AG08395 (cell line): ENCODE results near the gene NOS1AP.
"Not testable (repeated sequence)": the region's sequence is repeated elsewhere in the genome, so short reads cannot be mapped to it uniquely, and the experiment has no call there.

Source experiments
- DNase-seq: peaks from one replicate; pipeline ENCODE4 v3.0.0; 2012; ENCODE audit warnings: mixed read lengths, low spot score

NOS1AP gene

GRCh38 chr1:162059721-162060120, 9.8 kb upstream of the NOS1AP start:
- no peak for DNase-seq

GRCh38 chr1:162060314-162060713, 9.2 kb upstream of the NOS1AP start:
- no peak for DNase-seq

DNA sequence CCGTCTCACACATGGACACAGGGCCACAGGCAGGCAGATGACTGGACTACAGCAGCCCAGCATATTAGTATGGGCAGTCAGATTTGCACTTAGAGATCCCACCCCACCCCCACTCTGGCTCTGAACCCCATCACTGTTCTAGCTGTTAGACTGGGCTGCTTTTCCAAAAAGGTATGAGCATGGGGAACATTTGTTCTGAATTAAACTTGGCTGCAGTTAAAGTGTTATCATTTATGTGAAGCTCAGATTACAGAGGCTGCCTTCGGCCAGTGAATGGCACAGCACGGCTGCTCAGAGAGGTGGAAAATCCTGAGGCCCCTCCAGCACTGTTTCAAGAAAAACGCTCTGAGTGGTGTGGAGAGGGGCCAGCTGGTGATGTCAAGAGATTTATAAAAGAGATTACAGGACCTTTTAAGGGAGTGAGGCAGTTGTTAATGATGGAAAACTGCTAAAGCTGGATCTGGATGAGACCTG, 6.9 kb upstream of the NOS1AP start:
- no peak for DNase-seq

GRCh38 chr1:162065016-162065415, 4.5 kb upstream of the NOS1AP start:
- no peak for DNase-seq

- DNase-seq, result not testable (repeated sequence)
Observed at GRCh38 chr1:162066836-162067235, 2.7 kb upstream of the NOS1AP start.

GRCh38 chr1:162067466-162067865, 2.0 kb upstream of the NOS1AP start:
- no peak for DNase-seq

- DNase-seq, result no peak
Observed at GRCh38 chr1:162068301-162068700, 1.2 kb upstream of the NOS1AP start.

GRCh38 chr1:162070094-162070748, 730 bp downstream of the NOS1AP start:
- no peak for DNase-seq

- DNase-seq, result no peak
Observed at GRCh38 chr1:162070825-162071224, 1.3 kb downstream of the NOS1AP start.

DNA sequence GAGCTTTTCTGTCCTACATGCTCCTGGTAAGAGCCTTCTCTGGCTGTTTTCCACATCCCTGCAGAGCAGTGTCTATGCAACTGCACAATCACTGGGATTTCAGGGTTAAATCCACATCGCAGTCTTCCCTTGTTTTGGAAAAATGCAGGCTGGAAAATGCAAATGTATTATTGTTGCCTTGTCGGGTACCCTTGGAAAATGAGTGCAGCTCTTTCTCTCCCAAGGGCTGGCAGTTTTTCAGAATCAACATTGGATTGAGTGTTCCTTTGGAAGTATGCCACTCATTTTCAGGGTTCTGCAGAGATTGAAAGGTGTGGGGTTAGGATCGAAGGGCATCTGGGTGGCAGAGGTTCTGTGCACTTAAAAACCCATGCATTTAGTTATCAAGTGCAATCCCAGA, 3.2 kb downstream of the NOS1AP start:
- DNase-seq, result no peak

DNA sequence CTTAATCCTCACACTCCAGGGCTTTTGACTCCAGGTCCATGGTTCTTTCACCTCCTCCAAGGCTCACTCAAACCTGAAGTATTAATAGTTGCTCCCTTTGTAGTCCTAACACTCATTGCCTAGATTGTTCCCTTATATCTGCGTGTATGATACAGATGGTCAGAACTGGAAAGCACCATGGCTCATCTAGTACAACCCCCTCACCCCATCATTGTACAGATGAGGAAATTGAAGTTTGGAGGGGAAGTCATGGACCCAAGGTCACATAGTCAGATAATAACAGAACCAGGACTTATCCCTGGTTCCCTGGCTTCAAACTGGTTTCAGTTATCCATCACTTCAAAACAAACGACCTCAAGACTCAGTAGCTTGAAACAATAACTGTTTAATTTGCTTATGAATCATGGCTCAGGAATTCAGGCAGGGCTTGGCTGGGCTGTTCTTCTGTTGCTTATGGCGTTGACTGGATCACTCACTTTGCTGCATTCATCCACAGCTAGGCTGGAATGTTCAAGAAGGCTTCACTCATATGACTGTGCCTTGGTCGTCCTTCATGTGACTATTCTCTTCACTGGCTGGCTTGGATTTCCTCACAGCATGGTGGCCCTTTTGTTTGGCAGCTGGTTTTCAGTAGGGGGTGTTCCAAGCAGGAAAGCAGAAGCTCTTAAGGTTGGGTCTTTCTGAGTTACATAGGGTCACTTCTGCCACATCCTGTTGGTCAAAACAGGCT, 5.0 kb downstream of the NOS1AP start:
- DNase-seq, result no peak

GRCh38 chr1:162075862-162076261, 6.4 kb downstream of the NOS1AP start:
- DNase-seq, result no peak

DNA sequence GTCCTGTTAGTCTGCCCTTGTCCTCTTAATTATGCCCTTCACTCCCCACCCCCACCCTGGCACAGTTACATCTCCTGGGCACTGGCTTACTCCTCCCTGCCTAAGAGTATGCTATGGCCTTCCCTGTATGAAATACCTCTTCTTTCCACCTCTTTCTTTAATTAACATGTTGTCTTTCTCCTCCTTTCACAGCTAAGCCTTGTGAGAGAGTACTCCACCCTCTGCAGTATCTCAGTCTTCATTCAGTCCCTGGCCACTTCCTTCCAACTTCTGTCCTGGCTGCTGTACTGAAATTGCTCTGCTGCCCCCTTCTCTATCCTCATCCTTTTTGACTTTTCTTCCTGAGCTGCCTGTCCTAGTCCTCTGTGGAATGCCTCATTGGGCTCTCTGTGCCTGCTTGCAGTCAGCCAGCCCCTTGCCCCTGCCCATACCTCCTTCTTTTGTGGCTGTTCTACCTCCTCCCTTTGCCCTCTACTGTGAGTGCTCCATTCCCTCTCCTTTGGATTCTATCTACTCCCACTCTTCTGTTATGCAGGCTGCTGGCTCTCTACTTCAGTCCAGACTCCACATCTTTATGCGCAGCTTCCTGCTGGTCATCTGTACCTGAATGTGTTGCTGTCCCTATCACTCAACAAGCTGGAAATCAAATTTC, 8.3 kb downstream of the NOS1AP start:
- no peak for DNase-seq

GRCh38 chr1:162079030-162079429, 9.5 kb downstream of the NOS1AP start:
- DNase-seq, result no peak

DNA sequence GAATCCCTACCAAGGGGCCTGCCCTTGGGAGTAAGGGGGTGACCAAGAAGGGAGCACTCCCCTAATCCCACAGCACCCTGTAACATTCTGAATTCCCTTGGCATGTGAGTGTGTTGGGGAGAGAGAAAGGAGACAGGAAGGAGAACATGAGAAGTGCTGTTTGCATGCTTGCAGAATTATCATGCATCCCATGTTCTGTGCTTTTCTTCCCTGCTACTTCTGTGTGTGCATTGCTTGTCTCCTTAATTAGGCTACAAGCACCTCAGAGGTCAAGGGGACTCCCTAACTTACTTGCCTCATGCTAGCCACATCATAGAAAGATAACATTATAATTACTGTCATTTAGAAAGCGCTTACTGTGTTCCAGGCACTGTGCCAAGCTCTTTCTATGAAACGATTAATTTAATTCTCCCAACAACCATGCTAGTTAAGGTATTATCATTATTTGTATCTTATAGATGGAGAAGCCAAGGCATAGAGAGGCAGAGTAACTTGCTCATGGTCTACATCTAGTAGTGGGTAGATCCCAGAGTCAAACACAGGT, 11.1 kb downstream of the NOS1AP start:
- no peak for DNase-seq

DNA sequence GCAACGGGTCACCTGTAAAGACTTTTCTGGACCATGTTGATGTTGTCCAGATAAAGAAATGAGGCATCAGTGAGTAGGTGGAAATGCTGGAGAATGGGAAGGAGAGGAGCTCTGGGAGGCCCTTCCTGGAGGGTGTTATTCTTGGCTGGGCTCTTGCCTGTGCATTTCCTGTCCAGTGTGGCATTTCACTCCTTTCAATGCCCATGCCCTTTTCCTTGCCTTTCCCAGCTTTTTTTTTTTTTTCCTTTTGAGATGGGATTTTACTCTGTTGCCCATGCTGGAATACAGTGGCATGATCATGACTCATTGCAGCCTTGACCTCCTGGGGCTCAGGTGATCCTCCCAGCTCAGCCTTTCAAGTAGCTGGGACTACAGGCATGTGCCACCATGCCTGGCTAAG, 11.8 kb downstream of the NOS1AP start:
- DNase-seq, result no peak

- not testable (repeated sequence) for DNase-seq
Observed at GRCh38 chr1:162082080-162082479, 12.6 kb downstream of the NOS1AP start.

DNA sequence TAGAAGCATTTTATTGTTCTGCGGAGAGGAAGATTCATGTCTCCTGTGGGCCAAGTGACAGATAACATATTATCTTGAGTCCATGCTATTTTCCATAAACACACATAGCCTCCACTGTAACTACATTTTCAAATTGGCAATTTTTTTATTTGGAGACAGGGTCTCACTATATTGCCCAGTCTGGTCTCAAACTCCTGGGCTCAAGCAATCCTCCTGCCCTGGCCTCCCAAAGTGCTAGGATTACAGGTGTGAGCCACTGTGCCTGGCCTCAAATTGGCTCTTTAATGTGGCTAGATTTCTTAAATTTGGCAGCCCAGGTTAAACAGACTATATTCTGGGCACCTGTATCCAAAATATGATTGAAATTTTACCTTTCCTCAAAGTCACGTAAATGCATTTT, 13.8 kb downstream of the NOS1AP start:
- DNase-seq, result no peak

DNA sequence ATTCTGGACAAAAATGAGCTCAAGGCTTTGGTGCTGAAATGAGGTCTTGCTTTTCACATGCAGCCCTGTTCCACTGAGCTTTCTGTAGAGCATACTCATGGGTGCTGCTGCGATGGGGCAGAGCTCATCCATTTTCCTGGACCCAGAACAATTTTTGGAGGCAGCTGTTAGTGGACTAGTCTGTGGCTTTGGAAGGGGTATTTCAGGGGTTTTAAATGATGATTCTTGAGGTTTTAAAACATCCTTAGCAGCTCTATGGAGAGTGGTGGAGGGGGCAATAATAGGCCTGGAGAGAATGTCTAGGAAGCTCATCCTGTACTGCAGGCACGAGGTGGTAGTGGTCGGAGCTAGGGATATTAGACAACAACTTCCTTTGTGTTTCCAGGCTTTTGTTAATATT, 16.5 kb downstream of the NOS1AP start:
- DNase-seq, result no peak

- DNase-seq, result no peak
Observed at GRCh38 chr1:162087111-162087510, 17.6 kb downstream of the NOS1AP start.

DNA sequence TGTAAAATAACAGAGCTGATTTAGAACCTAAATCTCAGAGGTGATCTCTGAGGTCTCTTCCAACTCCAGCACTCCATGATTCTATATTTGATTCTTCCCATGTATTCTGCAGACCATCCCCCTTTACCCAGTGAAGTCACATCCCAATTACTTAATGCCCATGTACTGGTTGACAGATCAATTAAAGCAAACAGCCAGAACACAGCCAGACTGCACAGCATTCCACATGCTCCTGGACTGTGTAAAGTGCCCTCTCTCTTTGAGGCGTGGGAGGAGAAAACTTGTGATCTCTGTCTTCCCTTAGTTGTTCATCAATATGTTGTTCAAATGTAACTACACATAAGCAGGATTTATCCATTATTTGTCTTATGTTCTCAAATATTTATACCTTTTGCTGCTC, 18.1 kb downstream of the NOS1AP start:
- DNase-seq, result no peak

- DNase-seq, result no peak
Observed at GRCh38 chr1:162088281-162088969, 18.9 kb downstream of the NOS1AP start.
